ENCODE data around the gene CST3. TPM values are rescaled to one million over a fixed set of nuclear protein-coding genes. Genes with fewer than 3 reads are reported as not detected.

The CST3 gene
- total and polyA plus RNA-seq, 2 of the 8 experiments (the other 6 are each of a cell fraction or from before 2014, with no cell fraction given), result 53.2 to 184 TPM

GRCh38 chr20:23680146-23680545 lies 42.4 kb upstream of the CST3 start:
- TF ChIP-seq FOSL1 (IDR thresholded peaks at IDR 0.05; ENCODE audit: insufficient read depth, low read depth, low read length), result no peak
- TF ChIP-seq SUZ12 (IDR thresholded peaks at IDR 0.05; ENCODE audit: low read length), result no peak
- no peak for TF ChIP-seq JUN (IDR thresholded peaks at IDR 0.05; ENCODE audit: low read depth, low read length)
- TF ChIP-seq GABPA (IDR thresholded peaks at IDR 0.05; ENCODE audit: borderline replicate concordance, insufficient read depth, low read length), result no peak
- TF ChIP-seq EP300 (IDR thresholded peaks at IDR 0.05; ENCODE audit: borderline replicate concordance in 1 of 2, low read depth in 2 of 2, low read length in 2 of 2), result no peak
- TF ChIP-seq SIRT6 (IDR thresholded peaks at IDR 0.05; ENCODE audit: low read length), result no peak
- TF ChIP-seq CBX5 (IDR thresholded peaks at IDR 0.05; ENCODE audit: low read depth, low read length), result no peak
- TF ChIP-seq CHD2 (IDR thresholded peaks at IDR 0.05; ENCODE audit: low read length), result no peak
- no peak for TF ChIP-seq BRCA1 (IDR thresholded peaks at IDR 0.05; ENCODE audit: low read depth, low read length)
- no peak for TF ChIP-seq GTF2F1 (IDR thresholded peaks at IDR 0.05; ENCODE audit: borderline replicate concordance, low read depth, low read length)
- no peak for TF ChIP-seq ATF3 (IDR thresholded peaks at IDR 0.05; ENCODE audit: insufficient read depth, low read depth, low read length)
- no peak for TF ChIP-seq CHD1 (IDR thresholded peaks at IDR 0.05; ENCODE audit: low read depth, low read length)
- TF ChIP-seq TBP (IDR thresholded peaks at IDR 0.05; ENCODE audit: low read depth, low read length), result no peak
- H2BK12ac ChIP-seq (ENCODE audit: low read depth, low read length), result no peak overlapping the region
- no peak overlapping the region for H4K91ac ChIP-seq (replicated peaks; ENCODE audit: insufficient read length, low read length)
- no peaks in the 10 kb centered on the region for H3K9me3 ChIP-seq (ENCODE audit: insufficient read depth in 2 of 2, low read depth in 1 of 2, low read length in 1 of 2)
- no peak for FAIRE-seq
- H3K56ac ChIP-seq (replicated peaks; ENCODE audit: insufficient read length, low read depth, low read length), result no peak overlapping the region
- no peaks in the 10 kb centered on the region for H3K36me3 ChIP-seq (ENCODE audit: control insufficient read depth in 2 of 4, insufficient read depth in 4 of 4, low read length in 3 of 4)
- no peak overlapping the region for H2BK5ac ChIP-seq (ENCODE audit: low read depth, low read length)
- DNase-seq (ENCODE audit: low read depth in 1 of 2, low spot score in 2 of 2), result no peak
- no peak overlapping the region for H3K27ac ChIP-seq (ENCODE audit: low read depth, low read length)
- no peak overlapping the region for H3K4ac ChIP-seq (replicated peaks; ENCODE audit: insufficient read length, low read depth, low read length)
- H4K20me1 ChIP-seq (replicated peaks in 1 of 2; ENCODE audit: control insufficient read depth in 1 of 2, insufficient read depth in 2 of 2, low read length in 2 of 2), result no peaks in the 10 kb centered on the region
- no peak overlapping the region for H3K4me2 ChIP-seq (ENCODE audit: insufficient read depth in 1 of 2, low read depth in 2 of 2, low read length in 2 of 2)
- H2AFZ ChIP-seq (ENCODE audit: low read length), result no peak overlapping the region
- ChIA-PET CTCF (ENCODE audit: partially characterized antibody) (interaction anchor here (1.0 kb wide), 1 partner anchor 11 kb away, joined by 3 read pairs; no protein-coding TSS in a partner anchor), POLR2A (ENCODE audit: partially characterized antibody) (no interaction called here)
- H3K79me2 ChIP-seq (ENCODE audit: control insufficient read depth in 1 of 2, insufficient read depth in 2 of 2, low read length in 2 of 2), result no peaks in the 10 kb centered on the region
- H2AK5ac ChIP-seq (ENCODE audit: low read depth, low read length), result no peak overlapping the region
- H4K8ac ChIP-seq (ENCODE audit: extremely low read depth, insufficient read depth, low read length), result no peak overlapping the region
- H3K9ac ChIP-seq (replicated peaks in 1 of 4; ENCODE audit: extremely low read depth in 1 of 4, low read depth in 3 of 4, low read length in 3 of 4), result no peak overlapping the region
- H3K79me1 ChIP-seq (ENCODE audit: low read depth, low read length), result no peaks in the 10 kb centered on the region
- H3K4me3 ChIP-seq (ENCODE audit: extremely low read depth in 1 of 4, insufficient read depth in 2 of 4, low read depth in 3 of 4, low read length in 4 of 4), result no peak overlapping the region
- H2BK120ac ChIP-seq (replicated peaks; ENCODE audit: low read depth, low read length), result no peak overlapping the region
- H4K5ac ChIP-seq (ENCODE audit: insufficient read length, low read depth, low read length), result no peak overlapping the region
- H3K23me2 ChIP-seq (ENCODE audit: low read depth, low read length), result no peaks in the 10 kb centered on the region
- H3K27me3 ChIP-seq (replicated peaks in 1 of 4; ENCODE audit: control insufficient read depth in 3 of 4, extremely low read depth in 1 of 4, insufficient read depth in 3 of 4, low read length in 3 of 4), result no peaks in the 10 kb centered on the region
- no peak overlapping the region for H3K18ac ChIP-seq (ENCODE audit: extremely low read depth, low read length)
- no peak overlapping the region for H3K14ac ChIP-seq (ENCODE audit: insufficient read length)
- no peak overlapping the region for H2BK20ac ChIP-seq (ENCODE audit: low read length)
- no peaks in the 10 kb centered on the region for H3K4me1 ChIP-seq (replicated peaks in 1 of 4; ENCODE audit: control insufficient read depth in 3 of 4, insufficient read depth in 4 of 4, low read length in 3 of 4)
- H3K23ac ChIP-seq (ENCODE audit: insufficient read length), result no peak overlapping the region
- no peak overlapping the region for H2BK15ac ChIP-seq (ENCODE audit: low read length)

All from H1 (cell line).